GM12891 (cell line): Measurements from ENCODE around the gene C10orf90.

ENCODE experiments used
- DNase-seq: peaks from one replicate; pipeline ENCODE4 v3.0.0; 2011; ENCODE audit warnings: low spot score; ENCODE audit not compliant: insufficient read length
- FAIRE-seq: peaks from 2 replicates; lab custom pipeline; 2011; peaks lifted over from hg19 to GRCh38; lab: Jason Lieb, UNC
- PAX5 ChIP-seq: IDR thresholded peaks from 2 replicates; pipeline ENCODE4 v1.6.1; 2011; ENCODE audit warnings: low read length, moderate library complexity, mild to moderate bottlenecking; ENCODE audit not compliant: insufficient read depth, severe bottlenecking
- POLR2A ChIP-seq: IDR thresholded peaks from 2 replicates; pipeline ENCODE4 v1.6.1; 2011; ENCODE audit warnings: low read depth, low read length, control low read depth
- POLR2AphosphoS5 ChIP-seq: IDR thresholded peaks from 2 replicates; pipeline ENCODE4 v1.6.1; 2011; ENCODE audit warnings: low read depth, low read length, control low read depth
- POU2F2 ChIP-seq: IDR thresholded peaks from 2 replicates; pipeline ENCODE4 v1.6.1; 2011; ENCODE audit warnings: low read depth, mild to moderate bottlenecking, control low read depth, low read length, moderate library complexity
- SPI1 ChIP-seq: IDR thresholded peaks from 2 replicates; pipeline ENCODE4 v1.6.1; 2011; ENCODE audit warnings: low read depth, low read length, control low read depth
- TAF1 ChIP-seq: IDR thresholded peaks from 2 replicates; pipeline ENCODE4 v1.6.1; 2011; ENCODE audit warnings: low read depth, low read length, control low read depth

Gene C10orf90

GRCh38 chr10:126638542-126638941, 32.0 kb downstream of the C10orf90 start:
- DNase-seq (no peak), FAIRE-seq (no peak)
- TF ChIP-seq PAX5, result no peak
- no peak for TF ChIP-seq POU2F2
- no peak for TF ChIP-seq SPI1
- no peak for TF ChIP-seq POLR2AphosphoS5
- TF ChIP-seq POLR2A, result no peak
- no peak for TF ChIP-seq TAF1

DNA sequence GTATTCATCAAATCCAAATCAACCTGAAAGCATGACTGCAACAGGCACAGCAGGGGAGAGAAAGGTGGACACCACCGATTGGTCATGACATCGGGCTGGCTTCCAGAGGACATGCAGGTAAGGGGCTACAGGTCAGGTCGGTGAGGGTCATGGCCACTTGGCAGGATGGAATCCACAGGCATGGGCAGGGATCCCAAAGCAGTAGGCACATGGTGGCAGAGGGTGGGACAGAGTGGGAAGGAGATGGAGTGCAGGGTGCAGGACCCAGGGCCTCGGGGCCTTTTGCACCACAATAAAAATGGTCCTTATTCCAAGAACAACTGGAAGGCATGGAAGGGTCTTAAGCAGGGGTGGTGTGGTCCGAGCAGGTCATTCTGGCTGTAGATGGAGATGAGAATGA, 33.0 kb downstream of the C10orf90 start:
- no peak for TF ChIP-seq TAF1
- FAIRE-seq (no peak), DNase-seq (no peak)

- FAIRE-seq, result no peak
- DNase-seq, result no peak
These were observed 35.6 kb downstream of the C10orf90 start for GRCh38 chr10:126634911-126635310.

GRCh38 chr10:126634347-126634746, 36.1 kb downstream of the C10orf90 start:
- DNase-seq (no peak), FAIRE-seq (no peak)
- no peak for TF ChIP-seq PAX5
- no peak for TF ChIP-seq POU2F2
- TF ChIP-seq POLR2A, result no peak
- no peak for TF ChIP-seq TAF1
- no peak for TF ChIP-seq SPI1
- no peak for TF ChIP-seq POLR2AphosphoS5

More at GRCh38 chr10:126634911-126635310, 35.6 kb downstream of the C10orf90 start:
- TF ChIP-seq POLR2A (no peak), PAX5 (no peak), POLR2AphosphoS5 (no peak)

DNA sequence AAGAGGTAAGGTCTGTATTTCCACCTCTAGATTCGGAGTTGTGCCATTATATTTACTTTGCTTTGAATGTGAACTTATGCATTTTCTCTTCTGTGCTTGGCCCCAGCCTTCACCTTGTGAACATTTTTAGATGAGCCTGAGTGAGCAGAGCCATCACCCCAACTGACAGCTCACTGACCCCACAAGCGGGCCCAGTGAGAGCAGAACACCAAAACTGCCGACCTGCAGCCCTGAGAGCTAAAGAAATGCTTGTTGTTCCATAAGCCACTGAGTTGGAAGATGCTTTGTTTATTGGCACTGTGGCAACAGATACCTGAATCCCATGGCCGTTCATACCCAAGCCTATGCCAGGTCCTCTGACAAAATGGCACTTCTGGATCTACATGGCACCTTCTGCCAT, 37.8 kb downstream of the C10orf90 start:
- TF ChIP-seq POLR2A (no peak), TAF1 (no peak), PAX5 (no peak), SPI1 (no peak), POU2F2 (no peak), POLR2AphosphoS5 (no peak)

GRCh38 chr10:126629925-126630624, 40.4 kb downstream of the C10orf90 start:
- DNase-seq (no peak), FAIRE-seq (no peak)
- TF ChIP-seq TAF1 (no peak), PAX5 (no peak), POLR2AphosphoS5 (no peak), POLR2A (no peak), SPI1 (no peak), POU2F2 (no peak)

More for the DNA sequence above, 37.8 kb downstream of the C10orf90 start:
- DNase-seq (no peak), FAIRE-seq (no peak)

DNA sequence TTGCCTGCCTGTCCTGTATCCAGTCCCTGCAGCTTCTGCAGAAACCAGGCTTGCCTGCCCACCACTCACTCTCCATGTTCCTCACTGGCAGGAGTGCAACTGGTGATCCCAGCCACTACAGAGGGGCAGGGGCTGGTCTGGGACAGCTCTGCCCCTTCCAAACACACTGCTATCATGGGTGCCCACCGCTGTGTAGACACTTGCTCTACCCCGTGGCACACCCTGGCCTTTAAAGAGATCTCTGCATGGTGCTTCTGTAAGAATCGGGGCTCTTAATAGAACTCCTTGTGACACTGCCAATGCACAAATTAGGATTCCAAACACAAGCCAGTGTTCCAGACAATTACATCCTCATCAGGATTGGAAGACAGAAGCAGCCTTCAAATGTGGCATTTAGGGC, 41.7 kb downstream of the C10orf90 start:
- TF ChIP-seq TAF1 (no peak), SPI1 (no peak), PAX5 (no peak)
- FAIRE-seq (no peak), DNase-seq (no peak)

DNA sequence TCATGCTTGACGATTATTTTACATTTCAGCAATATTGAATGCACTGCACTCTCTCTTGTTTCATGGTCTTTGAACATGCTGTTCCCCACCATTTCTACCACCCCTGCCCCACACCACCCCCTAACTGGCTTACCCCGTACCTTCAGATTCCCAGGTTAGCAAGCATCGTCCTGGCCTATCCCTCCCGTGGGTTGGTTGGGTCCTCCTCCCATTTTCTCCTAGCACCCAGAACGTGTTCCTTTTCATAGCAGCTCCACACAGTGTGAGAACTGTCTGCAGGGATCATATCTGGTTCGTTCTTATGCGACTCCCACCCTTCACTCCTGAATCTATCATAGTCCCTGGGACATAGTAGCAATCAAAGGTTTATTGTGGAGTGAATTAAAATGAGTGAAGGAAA, 48.6 kb downstream of the C10orf90 start:
- FAIRE-seq (no peak), DNase-seq (no peak)

DNA sequence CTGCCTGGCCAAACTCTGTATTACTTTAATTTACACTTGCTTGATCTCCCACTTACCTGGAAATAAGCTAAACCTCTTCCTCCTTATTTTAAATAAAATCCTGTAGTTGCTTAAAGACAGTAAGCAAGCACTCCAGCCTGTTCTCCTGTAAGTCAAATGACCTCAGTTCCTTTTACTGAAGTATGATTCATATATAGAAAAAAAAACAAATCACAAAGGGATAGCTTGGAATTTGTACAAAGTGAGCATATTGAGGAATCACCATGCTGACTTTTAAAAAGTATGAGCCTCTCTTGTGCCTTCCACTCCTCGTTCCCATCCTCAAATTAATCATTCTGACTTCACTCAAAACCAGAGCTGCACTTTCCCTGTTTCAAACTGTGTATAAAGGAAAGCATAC, 52.0 kb downstream of the C10orf90 start:
- FAIRE-seq, result no peak
- DNase-seq, result no peak
- TF ChIP-seq TAF1, result no peak
- TF ChIP-seq POLR2AphosphoS5, result no peak
- TF ChIP-seq PAX5, result no peak
- TF ChIP-seq SPI1, result no peak

More for the DNA sequence above, 48.6 kb downstream of the C10orf90 start:
- TF ChIP-seq POU2F2 (no peak), POLR2AphosphoS5 (no peak), SPI1 (no peak), PAX5 (no peak), TAF1 (no peak), POLR2A (no peak)

- DNase-seq (no peak), FAIRE-seq (no peak)
- TF ChIP-seq PAX5, result no peak
- TF ChIP-seq SPI1, result no peak
- TF ChIP-seq TAF1, result no peak
- no peak for TF ChIP-seq POLR2AphosphoS5
- no peak for TF ChIP-seq POLR2A
- TF ChIP-seq POU2F2, result no peak
These were observed 52.8 kb downstream of the C10orf90 start for GRCh38 chr10:126617733-126618132.

GRCh38 chr10:126617208-126617607, 53.3 kb downstream of the C10orf90 start:
- FAIRE-seq (no peak), DNase-seq (no peak)
- TF ChIP-seq SPI1 (no peak), POLR2A (no peak), POU2F2 (no peak), PAX5 (no peak), POLR2AphosphoS5 (no peak), TAF1 (no peak)

DNA sequence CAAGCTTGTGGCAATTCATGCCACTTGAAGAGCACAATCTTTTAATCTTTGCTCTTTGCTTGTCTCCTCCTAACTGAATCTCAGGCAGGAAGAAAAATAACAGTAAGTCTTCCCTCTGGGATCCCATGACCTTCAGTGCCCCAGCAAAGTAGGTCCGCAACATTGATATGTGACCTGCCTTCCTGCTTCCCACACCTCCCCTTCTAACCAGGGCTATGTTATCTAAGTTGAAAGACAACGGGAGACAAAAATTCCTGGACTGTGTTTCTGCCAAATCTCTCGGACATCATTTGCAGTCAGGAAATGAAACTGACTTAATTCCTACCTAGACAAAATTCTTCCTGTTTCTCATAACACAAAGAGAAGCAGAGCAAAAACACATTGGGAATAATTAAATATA, 53.8 kb downstream of the C10orf90 start:
- FAIRE-seq (no peak), DNase-seq (no peak)
- TF ChIP-seq TAF1 (no peak), POU2F2 (no peak), POLR2A (no peak)
